H1 (cell line): ENCODE results near the gene DDC. TPM values are rescaled to one million over a fixed set of nuclear protein-coding genes. Genes with fewer than 3 reads are reported as not detected.

ENCODE experiments used
- CTCF ChIA-PET: fragments of 300-600 bp; sonication (Branson Sonifier 250); formaldehyde crosslinking; loops from one replicate; lab custom pipeline; 2021; ENCODE audit not compliant: partially characterized antibody; lab: Charles Lee
- POLR2A ChIA-PET: fragments of 300-600 bp; sonication (Branson Sonifier 250); formaldehyde crosslinking; loops from one replicate; lab custom pipeline; 2021; ENCODE audit warnings: inconsistent platforms; ENCODE audit not compliant: partially characterized antibody; lab: Charles Lee
- DNase-seq, 2 experiments: peaks; one replicate each; pipeline versions ENCODE4 v3.0.0 to v3.0.0-alpha.2; 2010 to 2022; ENCODE audit warnings: low spot score in 2 of 2, low read depth in 1 of 2, mixed read lengths in 1 of 2
- FAIRE-seq: peaks from 2 replicates; lab custom pipeline; 2011; peaks lifted over from hg19 to GRCh38; lab: Jason Lieb, UNC
- H2AFZ ChIP-seq: 2 replicates; pipeline ENCODE4 v1.8.1; 2012; ENCODE audit warnings: low read length, inconsistent platforms
- H2AK5ac ChIP-seq: 2 replicates; pipeline ENCODE4 v1.6.1; 2013; ENCODE audit warnings: low read depth, low read length
- H2BK120ac ChIP-seq: replicated peaks from 2 replicates; pipeline ENCODE3; 2013; ENCODE audit warnings: low read depth, low read length, inconsistent platforms
- H2BK12ac ChIP-seq: 2 replicates; pipeline ENCODE4 v1.6.1; 2013; ENCODE audit warnings: low read depth, low read length
- H2BK15ac ChIP-seq: 2 replicates; pipeline ENCODE4 v1.6.1; 2013; ENCODE audit warnings: low read length
- H2BK20ac ChIP-seq: 2 replicates; pipeline ENCODE4 v1.6.1; 2013; ENCODE audit warnings: low read length
- H2BK5ac ChIP-seq: 2 replicates; pipeline ENCODE4 v1.6.1; 2013; ENCODE audit warnings: low read depth, low read length
- H3K14ac ChIP-seq: 2 replicates; pipeline ENCODE4 v1.6.1; 2013; ENCODE audit warnings: inconsistent platforms; ENCODE audit not compliant: insufficient read length
- H3K18ac ChIP-seq: 2 replicates; pipeline ENCODE4 v1.6.1; 2013; ENCODE audit warnings: low read length; ENCODE audit errors: extremely low read depth
- H3K23ac ChIP-seq: 2 replicates; pipeline ENCODE4 v1.6.1; 2013; ENCODE audit warnings: inconsistent platforms; ENCODE audit not compliant: insufficient read length
- H3K23me2 ChIP-seq: 2 replicates; pipeline ENCODE4 v1.6.1; 2013; ENCODE audit warnings: low read depth, low read length
- H3K27ac ChIP-seq: 2 replicates; pipeline ENCODE4 v1.6.1; 2011; ENCODE audit warnings: low read depth, low read length, inconsistent platforms
- H3K27me3 ChIP-seq, 4 experiments: replicated peaks in 1 of 4; 1 replicate in 1 of 4; 2 replicates in 3 of 4; pipeline versions ENCODE4 v1.6.1 to v1.8.1; 2011 to 2013; ENCODE audit warnings: low read length in 3 of 4, mild to moderate bottlenecking in 3 of 4, inconsistent platforms in 2 of 4, mixed read lengths in 2 of 4, moderate library complexity in 1 of 4; ENCODE audit not compliant: control insufficient read depth in 3 of 4, insufficient read depth in 3 of 4; ENCODE audit errors: extremely low read depth in 1 of 4
- H3K36me3 ChIP-seq, 4 experiments: 2 replicates each; pipeline versions ENCODE4 v1.6.1 to v1.8.1; 2011 to 2013; ENCODE audit warnings: mild to moderate bottlenecking in 4 of 4, low read length in 3 of 4, moderate library complexity in 2 of 4, control low read depth in 1 of 4, inconsistent platforms in 1 of 4; ENCODE audit not compliant: insufficient read depth in 4 of 4, control insufficient read depth in 2 of 4
- H3K4ac ChIP-seq: replicated peaks from 2 replicates; pipeline ENCODE3; 2013; ENCODE audit warnings: low read length, low read depth, mixed read lengths, inconsistent platforms; ENCODE audit not compliant: insufficient read length
- H3K4me1 ChIP-seq, 4 experiments: replicated peaks in 1 of 4; 1 replicate in 1 of 4; 2 replicates in 3 of 4; pipeline versions ENCODE4 v1.6.1 to v1.8.1; 2011 to 2013; ENCODE audit warnings: low read length in 3 of 4, inconsistent platforms in 2 of 4, mixed read lengths in 1 of 4; ENCODE audit not compliant: insufficient read depth in 4 of 4, control insufficient read depth in 3 of 4
- H3K4me2 ChIP-seq, 2 experiments: 2 replicates each; pipeline versions ENCODE4 v1.6.1 to v1.8.1; 2011 to 2013; ENCODE audit warnings: low read depth in 2 of 2, low read length in 2 of 2, control low read depth in 1 of 2, inconsistent platforms in 1 of 2, mild to moderate bottlenecking in 1 of 2; ENCODE audit not compliant: insufficient read depth in 1 of 2
- H3K4me3 ChIP-seq, 4 experiments: fragments of 200-600, 300-600 bp in 1 of 4; sonication (generic), shearing (Covaris generic), sonication (Bioruptor Twin) in 1 of 4; 2 replicates each; pipeline versions ENCODE4 v1.5.1 to v1.8.1; 2011 to 2016; ENCODE audit warnings: low read length in 4 of 4, low read depth in 3 of 4, control low read depth in 2 of 4, inconsistent platforms in 2 of 4, mild to moderate bottlenecking in 2 of 4, mixed read lengths in 1 of 4, moderate library complexity in 1 of 4; ENCODE audit not compliant: insufficient read depth in 2 of 4; ENCODE audit errors: extremely low read depth in 1 of 4
- H3K56ac ChIP-seq: replicated peaks from 2 replicates; pipeline ENCODE3; 2013; ENCODE audit warnings: low read depth, mild to moderate bottlenecking, mixed read lengths, low read length, inconsistent platforms; ENCODE audit not compliant: insufficient read length
- H3K79me1 ChIP-seq: 2 replicates; pipeline ENCODE4 v1.6.1; 2013; ENCODE audit warnings: low read depth, low read length, control low read depth
- H3K79me2 ChIP-seq, 2 experiments: 2 replicates each; pipeline versions ENCODE4 v1.6.1 to v1.8.1; 2012 to 2013; ENCODE audit warnings: low read length in 2 of 2, mild to moderate bottlenecking in 2 of 2, inconsistent platforms in 1 of 2; ENCODE audit not compliant: insufficient read depth in 2 of 2, control insufficient read depth in 1 of 2
- H3K9ac ChIP-seq, 4 experiments: replicated peaks in 1 of 4; 1 replicate in 1 of 4; 2 replicates in 3 of 4; pipeline versions ENCODE4 v1.6.1 to v1.8.1; 2011 to 2013; ENCODE audit warnings: low read depth in 3 of 4, low read length in 3 of 4, control low read depth in 2 of 4, mild to moderate bottlenecking in 2 of 4, moderate library complexity in 2 of 4, inconsistent platforms in 1 of 4; ENCODE audit errors: extremely low read depth in 1 of 4
- H3K9me3 ChIP-seq, 2 experiments: 2 replicates each; pipeline versions ENCODE4 v1.6.1 to v1.8.1; 2012 to 2013; ENCODE audit warnings: mild to moderate bottlenecking in 2 of 2, moderate library complexity in 2 of 2, control low read depth in 1 of 2, inconsistent platforms in 1 of 2, low read depth in 1 of 2, low read length in 1 of 2, mixed read lengths in 1 of 2; ENCODE audit not compliant: insufficient read depth in 2 of 2
- H4K20me1 ChIP-seq, 2 experiments: replicated peaks in 1 of 2; 2 replicates each; pipeline versions ENCODE3 to v1.8.1; 2011 to 2013; ENCODE audit warnings: inconsistent platforms in 2 of 2, low read length in 2 of 2, mild to moderate bottlenecking in 1 of 2; ENCODE audit not compliant: insufficient read depth in 2 of 2, control insufficient read depth in 1 of 2
- H4K5ac ChIP-seq: 2 replicates; pipeline ENCODE4 v1.6.1; 2013; ENCODE audit warnings: low read length, low read depth, mixed read lengths, inconsistent platforms; ENCODE audit not compliant: insufficient read length
- H4K8ac ChIP-seq: 2 replicates; pipeline ENCODE4 v1.8.0; 2013; ENCODE audit warnings: mild to moderate bottlenecking, moderate library complexity, low read length, inconsistent platforms; ENCODE audit not compliant: insufficient read depth; ENCODE audit errors: extremely low read depth
- H4K91ac ChIP-seq: replicated peaks from 2 replicates; pipeline ENCODE3; 2013; ENCODE audit warnings: low read length, mixed read lengths, inconsistent platforms; ENCODE audit not compliant: insufficient read length
- CHD1 ChIP-seq: IDR thresholded peaks from 2 replicates; pipeline ENCODE4 v1.6.1; 2012; ENCODE audit warnings: low read depth, low read length, improper control_type of control experiment
- EZH2 ChIP-seq: fragments of 200-600 bp; sonication (generic); IDR thresholded peaks from 2 replicates; pipeline ENCODE4 v1.7.1; 2012; ENCODE audit warnings: low read depth, mild to moderate bottlenecking, moderate library complexity, low read length, inconsistent platforms; ENCODE audit not compliant: severe bottlenecking
- JUND ChIP-seq: IDR thresholded peaks from 2 replicates; pipeline ENCODE4 v1.6.1; 2011; ENCODE audit warnings: mild to moderate bottlenecking, improper control_type of control experiment, low read length
- KDM1A ChIP-seq: fragments of 200-600, 300-600 bp; sonication (generic); IDR thresholded peaks from 2 replicates; pipeline ENCODE4 v1.7.1; 2016; ENCODE audit warnings: mild to moderate bottlenecking, low read length, borderline replicate concordance
- POU5F1 ChIP-seq: IDR thresholded peaks from 2 replicates; pipeline ENCODE4 v1.6.1; 2011; ENCODE audit warnings: low read depth, mild to moderate bottlenecking, low read length, moderate library complexity
- SAP30 ChIP-seq: fragments of 300-600 bp; sonication (generic); IDR thresholded peaks from 2 replicates; pipeline ENCODE4 v1.7.1; 2012; ENCODE audit warnings: low read length, moderate library complexity, mild to moderate bottlenecking, inconsistent platforms; ENCODE audit not compliant: insufficient read depth, insufficient replicate concordance
- SIX5 ChIP-seq: IDR thresholded peaks from 2 replicates; pipeline ENCODE4 v1.6.1; 2011; ENCODE audit warnings: mild to moderate bottlenecking, low read depth, low read length
- SP1 ChIP-seq: IDR thresholded peaks from 2 replicates; pipeline ENCODE4 v1.6.1; 2011; ENCODE audit warnings: low read depth, low read length
- SP4 ChIP-seq: IDR thresholded peaks from 2 replicates; pipeline ENCODE4 v1.6.1; 2012; ENCODE audit warnings: low read length, inconsistent platforms
- TAF7 ChIP-seq: optimal IDR thresholded peaks from 2 replicates; pipeline ENCODE3; 2011; ENCODE audit warnings: low read depth, mild to moderate bottlenecking, inconsistent platforms, low read length, moderate library complexity, borderline replicate concordance
- YY1 ChIP-seq: IDR thresholded peaks from 2 replicates; pipeline ENCODE4 v1.6.1; 2011; ENCODE audit warnings: low read depth, mild to moderate bottlenecking, low read length
- WGBS, 2 experiments: shearing (Covaris generic) in 1 of 2; methylation state at CpG; one replicate each; pipeline versions ENCODE4 v1.1.6 to v1.1.7; 2013 to 2015; ENCODE audit warnings: low lambda C conversion rate in 2 of 2, mixed read lengths in 2 of 2, inconsistent platforms in 1 of 2, low coverage in 1 of 2, missing lambda C conversion rate in 1 of 2; ENCODE audit not compliant: insufficient replicate concordance in 2 of 2, insufficient coverage in 1 of 2, insufficient read length in 1 of 2; ENCODE audit errors: extremely low coverage in 1 of 2, missing lambda C conversion rate in 1 of 2; 5-methylcytosine and 5-hydroxymethylcytosine counted together
- polyA plus RNA-seq, 7 experiments: library from polyadenylated mRNA; depleted of rRNA in 3 of 7; stranded (reverse) in 5 of 7; unstranded in 2 of 7; fragments of >200 nt in 5 of 7; fragments of 200-250 nt in 2 of 7; gene quantifications; 1 replicate in 5 of 7; 2 replicates in 1 of 7; 4 replicates in 1 of 7; pipeline versions ENCODE4 v1.2.1 to v1.2.3, GENCODE V29; 2011 to 2013; ENCODE audit warnings: missing spikeins in 2 of 7, mixed read lengths in 2 of 7
- total RNA-seq: library from RNA; stranded (reverse); fragmentation: NEBNext Ultra II Directional; extraction: Animal tissue kit (Norgen Biotek cat#: 25700); gene quantifications from 2 replicates; pipeline ENCODE4 v1.2.1, GENCODE V29; 2021

The DDC gene
- total and polyA plus RNA-seq, 2 of the 8 experiments (the other 6 are each of a cell fraction or from before 2014, with no cell fraction given): 0.05 TPM; not detected in 1

- Histone ChIP-seq H2AFZ (no peak overlapping the region), H2BK120ac (no peak overlapping the region), H3K18ac (no peak overlapping the region), H3K27me3 (no peaks in the 10 kb centered on the region), H4K5ac (no peak overlapping the region), H3K79me1 (peaks cover 2% of the 10 kb centered on the region; the same call in 1 of the 2 replicates), H4K91ac (no peak overlapping the region), H2BK15ac (no peak overlapping the region), H4K8ac (no peak overlapping the region), H3K4me1 (no peaks in the 10 kb centered on the region), H2BK12ac (no peak overlapping the region), H3K36me3 (peaks cover 15 to 44% (median 34%) of the 10 kb centered on the region in 4 experiments), H3K4ac (no peak overlapping the region), H3K79me2 (no peaks in the 10 kb centered on the region; a peak in 1 of 4 replicates), H3K14ac (no peak overlapping the region), H2BK20ac (no peak overlapping the region), H2BK5ac (no peak overlapping the region), H3K4me3 (no peak overlapping the region), H3K27ac (no peak overlapping the region), H4K20me1 (peaks cover 0 to 5% of the 10 kb centered on the region in 2 experiments), H3K9me3 (no peaks in the 10 kb centered on the region), H3K23me2 (no peaks in the 10 kb centered on the region), H3K4me2 (no peak overlapping the region), H2AK5ac (no peak overlapping the region), H3K9ac (no peak overlapping the region), H3K23ac (no peak overlapping the region), H3K56ac (no peak overlapping the region)
- ChIA-PET POLR2A (interaction anchor here (1.9 kb wide), 1 partner anchor 15 kb away, joined by 4 read pairs; no protein-coding TSS in a partner anchor), CTCF (interaction anchor here (0.8 to 2.0 kb wide), 4 partner anchors 10 to 144 kb away, joined by 3 to 5 read pairs (median 4); no protein-coding TSS in a partner anchor)
- FAIRE-seq (no peak), DNase-seq (no peak)
- 89% methylated on average over 6 of the region's 6 CpGs; no CpG with 5 or more reads in 1 of the 2 experiments for WGBS, 2 experiments
- TF ChIP-seq SIX5: no peak
- no peak for TF ChIP-seq SAP30
- no peak for TF ChIP-seq KDM1A
- no peak for TF ChIP-seq SP1
- no peak for TF ChIP-seq TAF7
- TF ChIP-seq CHD1: no peak
- no peak for TF ChIP-seq YY1
- no peak for TF ChIP-seq EZH2
- no peak for TF ChIP-seq SP4
- no peak for TF ChIP-seq POU5F1
- no peak for TF ChIP-seq JUND
Observed at GRCh38 chr7:50610521-50611277, 45.5 kb upstream of the DDC start.
